ENCODE results near the gene SV2B.
A peak's percentile ranks its signal among the peaks of the same experiment; 100 is the strongest.
"Not testable (repeated sequence)": the region's sequence is repeated elsewhere in the genome, so short reads cannot be mapped to it uniquely, and the experiment has no call there.

The SV2B gene

GRCh38 chr15:91099995-91100813, at the start of gene SV2B:
Gene SV2B (plus strand): TSS chr15:91100257. CDS start chr15:91226264, 126,007 bp downstream.
- peak; percentile 1 for DNase-seq

GRCh38 chr15:91051248-91051647, 48.8 kb upstream of the SV2B start:
- DNase-seq, result no peak

GRCh38 chr15:91054816-91055215, 45.2 kb upstream of the SV2B start:
- DNase-seq, result no peak

GRCh38 chr15:91055548-91056331, 44.3 kb upstream of the SV2B start:
- peak; percentile 85 for DNase-seq

GRCh38 chr15:91061230-91061629, 38.8 kb upstream of the SV2B start:
- DNase-seq, result no peak

GRCh38 chr15:91061997-91062396, 38.1 kb upstream of the SV2B start:
- no peak for DNase-seq

- DNase-seq, result no peak
Measured at GRCh38 chr15:91065505-91065904, 34.6 kb upstream of the SV2B start.

GRCh38 chr15:91067036-91067435, 33.0 kb upstream of the SV2B start:
- no peak for DNase-seq

GRCh38 chr15:91068436-91068835, 31.6 kb upstream of the SV2B start:
- DNase-seq, result no peak

GRCh38 chr15:91068966-91069365, 31.1 kb upstream of the SV2B start:
- no peak for DNase-seq

- no peak for DNase-seq
Measured at GRCh38 chr15:91070872-91071271, 29.2 kb upstream of the SV2B start.

- no peak for DNase-seq
Measured at GRCh38 chr15:91072161-91072560, 27.9 kb upstream of the SV2B start.

GRCh38 chr15:91073077-91073476, 27.0 kb upstream of the SV2B start:
- no peak for DNase-seq

- DNase-seq, result no peak
Measured at GRCh38 chr15:91073768-91074167, 26.3 kb upstream of the SV2B start.

- DNase-seq, result peak; percentile 69
Measured at GRCh38 chr15:91075739-91076138, 24.3 kb upstream of the SV2B start.

GRCh38 chr15:91077029-91077428, 23.0 kb upstream of the SV2B start:
- no peak for DNase-seq

GRCh38 chr15:91093866-91094265, 6.2 kb upstream of the SV2B start:
- not testable (repeated sequence) for DNase-seq

- no peak for DNase-seq
Measured at GRCh38 chr15:91098451-91098850, 1.6 kb upstream of the SV2B start.

GRCh38 chr15:91099616-91099994, 452 bp upstream of the SV2B start:
- DNase-seq, result peak; percentile 5

GRCh38 chr15:91100814-91101607, 954 bp downstream of the SV2B start:
- no peak for DNase-seq

GRCh38 chr15:91101608-91101920, 1.5 kb downstream of the SV2B start:
- DNase-seq, result no peak

- no peak for DNase-seq
Measured at GRCh38 chr15:91102546-91103330, 2.7 kb downstream of the SV2B start.

- no peak for DNase-seq
Measured at GRCh38 chr15:91104111-91104510, 4.1 kb downstream of the SV2B start.

Measured in NCI-H1694 (cell line).